HG02852 (cell line): ENCODE measurements around the gene ZKSCAN7.
"Not testable (repeated sequence)": the region's sequence is repeated elsewhere in the genome, so short reads cannot be mapped to it uniquely, and the experiment has no call there.

Experiments used
- ATAC-seq: cut with Tn5 transposase; IDR thresholded peaks from one replicate; pipeline ENCODE4 v1.9.1; 2021; ENCODE audit warnings: mild to moderate bottlenecking, moderate library complexity; ENCODE audit not compliant: unreplicated experiment

Gene ZKSCAN7

GRCh38 chr3:44554626-44555592 is at the start of gene ZKSCAN7:
Gene ZKSCAN7 (plus strand): TSS chr3:44555193. CDS start chr3:44557048, 1,855 bp downstream.
- ATAC-seq: peak; percentile 83

DNA sequence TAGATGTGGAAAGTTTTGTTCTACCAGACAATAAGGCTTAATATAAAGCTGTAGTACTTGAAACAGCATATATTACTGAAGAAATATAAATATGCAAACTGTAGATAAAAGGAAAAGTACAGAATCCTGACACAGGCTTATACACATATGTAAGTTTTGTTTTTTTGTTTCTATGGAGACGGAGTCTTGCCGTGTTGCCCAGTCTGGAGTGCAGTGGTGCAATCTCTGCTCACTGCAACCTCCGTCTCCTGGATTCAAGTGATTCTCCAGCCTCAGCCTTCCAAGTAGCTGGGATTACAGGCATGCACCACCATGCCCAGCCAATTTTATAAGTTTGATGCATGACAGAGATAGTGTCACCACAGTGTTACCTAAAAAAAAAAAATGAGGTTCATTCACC is 48.4 kb upstream of the ZKSCAN7 start:
- ATAC-seq: no peak

DNA sequence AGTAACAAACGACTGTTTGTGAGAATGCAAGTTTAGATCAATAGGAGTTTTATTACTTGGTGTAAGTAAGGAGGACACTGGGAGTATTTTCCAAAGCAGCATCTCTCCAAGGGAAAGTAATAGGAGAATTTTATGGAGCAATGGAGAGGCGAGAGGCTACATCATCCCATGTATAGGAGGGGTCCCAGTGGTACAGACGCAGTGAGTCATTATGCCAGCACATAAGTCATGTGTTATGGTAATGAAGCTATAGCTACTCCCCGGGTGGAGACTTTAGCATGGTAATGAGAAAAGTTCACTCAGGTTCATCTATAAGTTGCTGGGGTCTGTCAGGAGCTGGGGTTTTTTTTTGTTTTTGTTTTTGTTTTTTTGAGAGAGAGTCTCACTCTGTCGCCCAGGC is 48.0 kb upstream of the ZKSCAN7 start:
- no peak for ATAC-seq

DNA sequence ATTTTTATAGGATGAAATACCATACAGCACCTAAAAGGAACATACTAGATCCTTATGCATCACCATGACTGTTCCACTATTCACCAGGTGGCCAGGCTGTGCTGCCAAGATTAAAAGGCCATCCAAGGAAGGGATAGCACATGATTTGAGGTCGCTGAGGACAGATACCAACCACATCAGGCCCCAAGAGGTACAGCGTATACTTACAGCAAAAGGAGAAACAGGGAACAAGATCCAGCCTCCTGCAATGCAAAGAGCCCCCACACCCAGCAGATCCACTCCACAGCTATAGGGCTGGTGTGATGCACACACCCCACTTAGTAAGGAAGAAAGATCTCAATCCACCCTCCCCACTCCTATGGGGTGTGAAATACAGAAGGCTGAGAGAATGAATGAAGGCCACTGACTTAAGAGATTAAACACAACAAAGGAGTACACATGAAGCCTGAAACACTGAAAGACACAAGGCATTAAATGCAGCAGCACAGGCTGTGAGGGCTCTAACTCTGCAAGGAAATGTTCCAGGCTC is 45.5 kb upstream of the ZKSCAN7 start:
- ATAC-seq: no peak

DNA sequence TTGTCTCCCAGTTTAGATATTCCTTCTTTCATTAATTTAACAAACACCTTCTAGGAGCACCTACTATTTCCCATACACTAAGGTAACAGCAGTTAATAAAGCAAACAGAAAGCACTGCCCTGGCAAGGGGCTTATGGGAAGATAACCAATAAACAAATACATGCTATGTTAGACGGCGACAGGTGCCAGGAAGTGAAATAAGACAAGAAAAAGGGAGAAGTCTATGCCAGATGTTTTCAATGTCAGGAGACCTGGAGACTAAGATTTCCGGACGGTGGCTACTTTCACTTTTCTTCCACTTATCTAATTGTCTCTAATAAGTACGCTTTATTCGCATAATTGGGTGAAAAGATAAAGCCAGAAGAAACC is 45.0 kb upstream of the ZKSCAN7 start:
- ATAC-seq: peak; percentile 45

DNA sequence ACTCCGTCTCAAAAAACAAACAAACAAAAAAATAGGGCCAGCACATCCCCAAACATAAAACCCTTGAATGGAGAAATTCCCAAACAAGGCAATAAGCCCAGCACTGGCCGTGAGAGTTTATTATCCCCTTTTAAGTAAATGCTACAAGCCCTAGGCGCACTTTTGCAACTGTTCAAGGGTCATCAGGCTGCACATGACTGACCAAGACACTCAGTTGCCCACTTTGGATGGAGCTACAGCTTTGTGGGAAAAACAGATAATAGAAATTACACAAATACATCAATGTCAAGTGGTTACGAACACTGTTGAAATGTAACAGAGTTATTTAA is 43.8 kb upstream of the ZKSCAN7 start:
- no peak for ATAC-seq

DNA sequence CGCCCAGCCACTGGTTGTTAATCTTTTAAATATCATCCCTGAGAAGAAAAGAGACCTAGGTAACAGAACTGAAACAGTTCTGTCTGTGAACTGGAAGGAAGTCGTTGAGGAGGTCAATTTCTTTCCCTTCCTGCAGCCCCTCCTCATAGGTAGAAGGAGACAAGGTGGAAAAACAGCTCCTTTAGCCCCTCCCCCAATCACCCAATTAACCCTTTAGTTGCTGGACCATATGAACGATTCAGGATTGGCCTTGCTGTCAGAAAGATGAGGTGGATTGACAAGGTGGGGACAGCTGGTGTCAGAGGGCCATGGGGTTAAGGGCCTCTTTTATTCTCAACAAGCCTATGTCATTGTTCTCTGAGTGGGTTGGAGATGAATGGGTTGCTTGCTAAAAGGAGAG is 41.5 kb upstream of the ZKSCAN7 start:
- ATAC-seq: no peak

DNA sequence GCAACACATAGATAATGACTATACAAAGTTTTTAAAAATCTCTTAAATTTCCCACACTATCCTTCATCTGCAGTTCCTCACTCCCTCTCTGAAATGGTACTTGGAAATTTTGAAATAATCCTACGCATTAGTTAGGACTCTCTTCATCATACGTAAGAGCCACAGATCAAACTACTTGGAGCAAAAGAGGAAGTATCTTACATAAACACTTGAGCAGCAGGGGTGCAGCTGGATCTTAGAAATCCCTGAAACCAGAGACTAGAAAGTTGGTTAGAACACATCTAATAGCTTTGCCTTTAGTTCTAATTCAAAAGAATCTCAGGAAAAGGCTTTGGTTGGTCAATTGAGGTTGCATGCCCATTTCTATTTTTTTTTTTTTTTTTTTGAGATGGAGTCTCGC is 38.8 kb upstream of the ZKSCAN7 start:
- ATAC-seq: no peak

DNA sequence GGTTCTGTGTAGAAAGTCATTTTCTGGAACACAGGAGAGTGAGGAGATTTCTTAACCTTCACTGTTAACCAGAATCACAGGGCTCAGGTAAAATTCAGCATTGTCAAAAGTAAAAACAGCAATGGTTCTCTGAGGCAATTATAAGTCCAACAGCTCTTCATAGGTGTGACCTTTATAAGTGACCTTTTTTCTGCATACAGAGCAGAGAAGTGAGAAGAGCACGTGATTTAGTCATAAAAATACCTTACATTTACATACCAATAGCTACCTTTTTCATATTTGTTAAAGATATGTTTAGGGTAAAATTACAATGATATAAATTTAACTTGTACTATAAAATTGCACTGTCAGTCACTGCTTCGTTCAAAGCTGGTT is 36.2 kb upstream of the ZKSCAN7 start:
- no peak for ATAC-seq

DNA sequence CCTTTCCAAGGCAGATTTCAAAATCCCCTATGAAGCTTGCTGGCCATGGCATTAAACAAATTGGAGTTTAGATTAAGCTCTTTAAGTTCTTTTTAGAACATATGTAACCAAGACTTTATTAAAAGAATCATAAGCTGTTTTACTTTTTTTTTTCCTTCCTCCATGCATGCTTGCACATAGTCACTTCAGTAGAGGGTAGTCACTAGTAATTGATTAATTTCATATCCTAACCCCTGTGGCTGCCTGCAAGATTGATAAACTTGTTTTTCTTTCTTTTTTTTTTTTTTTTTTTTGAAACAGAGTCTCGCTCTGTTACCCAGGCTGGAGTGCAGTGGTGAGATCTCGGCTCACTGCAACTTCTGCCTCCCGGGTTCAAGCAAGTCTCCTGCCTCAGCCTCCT is 33.3 kb upstream of the ZKSCAN7 start:
- ATAC-seq: no peak

GRCh38 chr3:44522494-44522933 is 32.5 kb upstream of the ZKSCAN7 start:
- ATAC-seq: no peak

GRCh38 chr3:44525060-44525459 is 29.9 kb upstream of the ZKSCAN7 start:
- ATAC-seq: no peak

GRCh38 chr3:44529927-44530326 is 25.1 kb upstream of the ZKSCAN7 start:
- ATAC-seq: no peak

DNA sequence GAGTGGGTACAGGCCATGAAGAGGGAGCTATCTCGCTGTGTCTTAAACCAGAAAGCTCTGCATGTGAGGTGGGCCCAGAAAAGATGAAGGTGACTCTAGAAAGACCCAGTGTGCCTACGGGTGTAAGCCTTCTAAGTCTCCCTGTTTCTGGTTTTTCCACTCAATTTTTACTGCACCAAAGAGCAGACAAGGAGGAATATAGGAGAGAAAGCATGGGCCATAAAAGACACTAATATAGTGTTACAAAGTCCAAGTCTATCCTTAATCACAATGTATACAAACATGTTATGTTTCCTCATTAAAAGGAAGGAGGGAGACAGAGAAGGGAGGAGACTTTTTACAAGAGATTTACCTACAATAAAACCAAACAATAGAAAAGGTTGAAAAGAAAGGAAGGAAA is 24.1 kb upstream of the ZKSCAN7 start:
- ATAC-seq: no peak

- ATAC-seq: not testable (repeated sequence)
Observed at GRCh38 chr3:44534659-44535058, 20.3 kb upstream of the ZKSCAN7 start.

DNA sequence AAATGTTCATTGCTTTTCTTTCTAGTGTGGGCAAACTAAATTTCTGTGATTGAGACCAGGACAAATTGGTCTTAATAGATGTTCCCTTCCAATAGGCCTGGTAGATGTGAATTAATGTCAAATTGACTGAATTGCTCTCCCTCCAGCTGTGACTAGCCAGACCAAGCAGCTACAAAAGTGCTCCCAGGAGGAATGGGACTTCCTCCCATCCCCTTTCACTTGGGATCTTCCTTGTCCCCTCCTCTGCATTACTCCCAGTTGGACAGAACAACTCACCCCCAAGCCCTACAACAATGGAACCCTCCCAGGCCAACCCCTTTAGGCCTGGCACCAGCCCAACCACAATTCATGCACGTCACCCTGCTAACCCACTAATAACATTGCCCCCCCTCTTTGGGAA is 19.6 kb upstream of the ZKSCAN7 start:
- ATAC-seq: no peak

GRCh38 chr3:44544811-44545210 is 10.2 kb upstream of the ZKSCAN7 start:
- ATAC-seq: not testable (repeated sequence)

DNA sequence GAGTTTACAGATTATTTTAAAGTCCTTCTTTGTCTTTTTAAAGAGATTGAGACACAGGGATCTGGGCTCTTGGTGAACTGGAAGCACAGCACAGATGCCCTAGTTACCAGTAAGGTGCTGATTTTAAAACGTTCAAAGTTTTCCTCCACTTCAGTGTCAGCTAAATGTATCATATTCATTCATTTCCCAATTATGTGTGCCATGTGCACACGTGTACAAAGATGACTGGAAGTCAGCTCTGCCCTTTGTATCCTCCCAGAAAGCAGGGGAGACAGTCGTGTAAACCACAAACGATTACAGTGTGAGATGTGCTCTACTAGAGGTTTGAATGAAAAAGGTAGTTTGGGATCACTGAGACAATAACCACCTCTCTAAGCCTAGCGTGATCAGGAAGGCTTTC is 730 bp downstream of the ZKSCAN7 start:
- no peak for ATAC-seq

GRCh38 chr3:44557074-44557473 is 2.1 kb downstream of the ZKSCAN7 start:
- ATAC-seq: no peak

DNA sequence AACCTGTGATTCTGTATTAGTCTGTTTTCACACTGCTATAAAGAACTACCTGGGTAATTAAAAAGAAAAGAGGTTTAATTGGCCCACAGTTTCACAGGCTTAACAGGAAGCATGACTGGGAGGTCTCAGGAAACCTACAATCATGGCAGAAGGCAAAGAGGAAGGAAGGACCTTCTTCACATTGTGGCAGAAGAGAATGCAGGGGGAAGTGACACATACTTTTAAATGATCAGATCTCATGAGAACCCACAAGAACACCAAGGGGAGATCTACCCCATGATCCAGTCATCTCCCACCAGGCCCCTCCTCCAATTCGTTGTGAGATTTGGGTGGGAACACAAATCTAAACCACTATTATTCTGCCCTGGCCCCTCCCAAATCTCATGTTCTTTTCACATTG is 6.1 kb downstream of the ZKSCAN7 start:
- no peak for ATAC-seq

GRCh38 chr3:44562147-44562546 is 7.2 kb downstream of the ZKSCAN7 start:
- no peak for ATAC-seq

GRCh38 chr3:44568561-44568960 is 13.6 kb downstream of the ZKSCAN7 start:
- ATAC-seq: no peak

DNA sequence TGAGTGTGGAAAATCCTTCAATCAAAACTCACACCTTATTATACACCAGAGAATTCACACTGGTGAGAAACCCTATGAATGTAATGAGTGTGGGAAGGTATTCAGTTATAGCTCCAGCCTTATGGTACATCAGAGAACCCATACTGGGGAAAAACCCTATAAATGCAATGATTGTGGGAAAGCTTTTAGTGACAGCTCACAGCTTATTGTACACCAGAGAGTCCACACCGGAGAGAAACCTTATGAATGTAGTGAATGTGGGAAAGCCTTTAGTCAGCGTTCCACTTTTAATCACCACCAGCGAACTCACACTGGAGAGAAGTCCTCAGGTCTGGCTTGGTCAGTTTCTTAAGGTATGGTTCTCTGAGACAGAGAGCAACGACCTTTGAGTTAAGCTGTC is 16.0 kb downstream of the ZKSCAN7 start:
- no peak for ATAC-seq
